Transverse colon (tissue), 4 donors: ENCODE data around the gene DBH.
"Not testable (repeated sequence)": the region's sequence is repeated elsewhere in the genome, so short reads cannot be mapped to it uniquely, and the experiment has no call there.

Experiments
- EP300 ChIP-seq: sonication (generic); formaldehyde crosslinking; IDR thresholded peaks from one replicate; pipeline ENCODE4 v1.6.1; 2017; ENCODE audit warnings: antibody characterized with exemption, low read depth
- POLR2AphosphoS5 ChIP-seq, 3 donors: sonication (generic); formaldehyde crosslinking; IDR thresholded peaks; one replicate each; pipeline ENCODE4 v1.6.1; 2016; ENCODE audit warnings: antibody characterized with exemption in 3 of 3
- TF ChIP-seq, protein P1 (sequence below), 5 experiments: fragments of 200-600 bp in 3 of 5; fragments of 450-650 bp in 2 of 5; sonication (generic) in 3 of 5; IDR thresholded peaks; 1 replicate in 2 of 5; 2 replicates in 3 of 5; pipeline ENCODE4 v1.5.1; 2016 to 2017; ENCODE audit warnings: antibody characterized with exemption in 5 of 5, inconsistent platforms in 3 of 5, mild to moderate bottlenecking in 2 of 5, moderate library complexity in 1 of 5

DNA sequence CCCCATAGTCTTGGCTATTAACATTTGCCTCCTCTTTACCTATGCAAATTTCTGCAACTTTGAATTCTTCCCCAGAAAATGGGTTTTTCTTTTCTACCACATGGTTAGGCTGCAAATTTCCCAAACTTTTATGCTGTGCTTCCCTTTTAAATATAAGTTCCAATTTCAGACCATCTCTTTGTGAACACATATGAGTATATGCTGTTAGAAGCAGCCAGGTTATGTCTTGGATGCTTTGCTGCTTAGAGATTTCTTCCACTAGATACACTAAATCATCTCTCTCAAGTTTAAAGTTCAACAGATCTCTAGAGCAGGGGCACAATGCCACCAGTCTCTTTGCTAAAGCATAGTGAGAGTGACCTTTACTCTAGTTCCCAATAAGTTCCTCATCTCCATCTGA lies 10.2 kb upstream of the DBH start:
- TF ChIP-seq, protein P1, sequence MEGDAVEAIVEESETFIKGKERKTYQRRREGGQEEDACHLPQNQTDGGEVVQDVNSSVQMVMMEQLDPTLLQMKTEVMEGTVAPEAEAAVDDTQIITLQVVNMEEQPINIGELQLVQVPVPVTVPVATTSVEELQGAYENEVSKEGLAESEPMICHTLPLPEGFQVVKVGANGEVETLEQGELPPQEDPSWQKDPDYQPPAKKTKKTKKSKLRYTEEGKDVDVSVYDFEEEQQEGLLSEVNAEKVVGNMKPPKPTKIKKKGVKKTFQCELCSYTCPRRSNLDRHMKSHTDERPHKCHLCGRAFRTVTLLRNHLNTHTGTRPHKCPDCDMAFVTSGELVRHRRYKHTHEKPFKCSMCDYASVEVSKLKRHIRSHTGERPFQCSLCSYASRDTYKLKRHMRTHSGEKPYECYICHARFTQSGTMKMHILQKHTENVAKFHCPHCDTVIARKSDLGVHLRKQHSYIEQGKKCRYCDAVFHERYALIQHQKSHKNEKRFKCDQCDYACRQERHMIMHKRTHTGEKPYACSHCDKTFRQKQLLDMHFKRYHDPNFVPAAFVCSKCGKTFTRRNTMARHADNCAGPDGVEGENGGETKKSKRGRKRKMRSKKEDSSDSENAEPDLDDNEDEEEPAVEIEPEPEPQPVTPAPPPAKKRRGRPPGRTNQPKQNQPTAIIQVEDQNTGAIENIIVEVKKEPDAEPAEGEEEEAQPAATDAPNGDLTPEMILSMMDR (IDR thresholded peaks at IDR 0.05), result not testable (repeated sequence)
- not testable (repeated sequence) for TF ChIP-seq EP300; POLR2AphosphoS5 (IDR thresholded peaks at IDR 0.05)
